ENCODE data around the gene RAB11FIP2. TPM values are rescaled to one million over a fixed set of nuclear protein-coding genes. Genes with fewer than 3 reads are reported as not detected.

The RAB11FIP2 gene
- total RNA-seq, 1 donor from 2014 or later: 17.4 TPM

- H3K27ac Mint-ChIP-seq (ENCODE audit: unreplicated experiment): no peak overlapping the region
- no peaks in the 10 kb centered on the region for H3K36me3 Mint-ChIP-seq (ENCODE audit: low read depth, unreplicated experiment)
- H3K9ac ChIP-seq (ENCODE audit: low read length): no peak overlapping the region
- FAIRE-seq (no peak), DNase-seq (ENCODE audit: low read depth) (no peak)
- no peaks in the 10 kb centered on the region for H3K9me3 Mint-ChIP-seq (ENCODE audit: unreplicated experiment)
- H3K4me1 Mint-ChIP-seq (ENCODE audit: low read depth, unreplicated experiment): peaks cover under 1% of the 10 kb centered on the region
- no peak for TF ChIP-seq EZH2 (IDR thresholded peaks at IDR 0.05; ENCODE audit: insufficient read depth, low read length)
- no peak for TF ChIP-seq CTCF (IDR thresholded peaks at IDR 0.05; ENCODE audit: insufficient read depth, low read depth, low read length)
- H3K4me1 ChIP-seq (ENCODE audit: insufficient read depth, low read length): no peaks in the 10 kb centered on the region
- H3K9me3 ChIP-seq (ENCODE audit: insufficient read depth, low read depth, low read length): no peaks in the 10 kb centered on the region
- no peaks in the 10 kb centered on the region for H3K27me3 ChIP-seq (ENCODE audit: insufficient read depth, low read length)
- H4K20me1 ChIP-seq (ENCODE audit: insufficient read depth, low read length): no peaks in the 10 kb centered on the region
- H3K27ac ChIP-seq (ENCODE audit: low read depth, low read length): no peak overlapping the region
- H3K4me2 ChIP-seq (ENCODE audit: low read length): no peak overlapping the region
- H3K79me2 ChIP-seq (ENCODE audit: insufficient read depth, low read length): no peaks in the 10 kb centered on the region
- H3K4me3 Mint-ChIP-seq (ENCODE audit: unreplicated experiment): no peak overlapping the region
- no peaks in the 10 kb centered on the region for H3K36me3 ChIP-seq (ENCODE audit: insufficient read depth, low read length)
- H3K27me3 Mint-ChIP-seq (ENCODE audit: low read depth, unreplicated experiment): peaks cover 4% of the 10 kb centered on the region
- no peak overlapping the region for H3K4me3 ChIP-seq (ENCODE audit: insufficient read depth, low read depth, low read length)
- no peak overlapping the region for H2AFZ ChIP-seq (ENCODE audit: low read depth, low read length)
Observed at GRCh38 chr10:117972168-117972837, 74.4 kb downstream of the RAB11FIP2 start.

DNA sequence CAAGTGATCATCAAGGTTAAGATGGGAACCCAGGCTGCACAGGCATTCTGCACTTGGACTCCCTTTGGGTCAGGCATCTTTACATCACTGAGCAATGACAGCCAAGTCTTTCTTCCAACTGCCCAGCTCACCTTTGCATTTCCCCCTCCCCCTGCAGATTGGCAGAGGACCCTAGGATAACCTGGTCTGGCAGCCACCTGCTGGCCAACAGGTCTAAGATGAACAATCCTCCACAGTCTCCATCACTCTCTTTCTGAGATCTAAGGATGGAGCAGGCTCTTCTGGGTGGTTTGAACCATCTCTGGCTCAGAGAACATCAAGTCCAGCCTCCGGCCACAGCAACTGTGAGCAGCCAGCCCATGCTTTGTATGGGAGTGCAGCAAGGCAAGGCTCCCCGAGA lies 75.8 kb downstream of the RAB11FIP2 start:
- Mint-ChIP-seq H3K27me3 (ENCODE audit: low read depth, unreplicated experiment) (peaks cover 4% of the 10 kb centered on the region), H3K27ac (ENCODE audit: unreplicated experiment) (no peak overlapping the region), H3K4me1 (ENCODE audit: low read depth, unreplicated experiment) (peaks cover 5% of the 10 kb centered on the region), H3K4me3 (ENCODE audit: unreplicated experiment) (no peak overlapping the region), H3K9me3 (ENCODE audit: unreplicated experiment) (no peaks in the 10 kb centered on the region), H3K36me3 (ENCODE audit: low read depth, unreplicated experiment) (no peaks in the 10 kb centered on the region)
- DNase-seq (ENCODE audit: low read depth) (no peak), FAIRE-seq (no peak)
- Histone ChIP-seq H3K27ac (ENCODE audit: low read depth, low read length) (no peak overlapping the region), H3K4me2 (ENCODE audit: low read length) (no peak overlapping the region), H3K79me2 (ENCODE audit: insufficient read depth, low read length) (no peaks in the 10 kb centered on the region), H2AFZ (ENCODE audit: low read depth, low read length) (no peak overlapping the region), H3K9ac (ENCODE audit: low read length) (no peak overlapping the region), H4K20me1 (ENCODE audit: insufficient read depth, low read length) (no peaks in the 10 kb centered on the region), H3K36me3 (ENCODE audit: insufficient read depth, low read length) (no peaks in the 10 kb centered on the region), H3K27me3 (ENCODE audit: insufficient read depth, low read length) (no peaks in the 10 kb centered on the region), H3K9me3 (ENCODE audit: insufficient read depth, low read depth, low read length) (no peaks in the 10 kb centered on the region), H3K4me1 (ENCODE audit: insufficient read depth, low read length) (no peaks in the 10 kb centered on the region), H3K4me3 (ENCODE audit: insufficient read depth, low read depth, low read length) (no peak overlapping the region)
- no peak for TF ChIP-seq EZH2 (IDR thresholded peaks at IDR 0.05; ENCODE audit: insufficient read depth, low read length)
- TF ChIP-seq CTCF (IDR thresholded peaks at IDR 0.05; ENCODE audit: insufficient read depth, low read depth, low read length): no peak

DNA sequence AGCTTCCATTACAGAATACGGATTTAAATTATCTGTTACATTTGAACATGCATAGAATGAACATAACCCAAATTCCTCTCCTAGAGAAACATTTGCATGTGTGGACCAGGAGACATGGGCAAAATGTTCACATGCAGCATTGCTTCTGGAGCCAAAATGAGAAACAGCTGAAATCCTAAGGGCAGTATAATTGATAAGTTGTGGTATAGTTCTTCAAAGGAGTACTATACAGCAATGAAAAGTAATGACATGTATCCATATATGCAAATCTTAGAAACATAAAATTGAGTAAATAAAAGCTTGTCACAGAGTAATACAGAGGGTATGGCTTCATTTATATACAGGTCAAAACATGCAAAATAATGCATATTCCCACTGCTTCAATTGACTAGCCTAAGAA lies 77.1 kb downstream of the RAB11FIP2 start:
- Histone ChIP-seq H3K9me3 (ENCODE audit: insufficient read depth, low read depth, low read length) (no peaks in the 10 kb centered on the region), H3K9ac (ENCODE audit: low read length) (no peak overlapping the region), H3K79me2 (ENCODE audit: insufficient read depth, low read length) (no peaks in the 10 kb centered on the region), H3K4me3 (ENCODE audit: insufficient read depth, low read depth, low read length) (no peak overlapping the region), H3K27me3 (ENCODE audit: insufficient read depth, low read length) (no peaks in the 10 kb centered on the region), H3K4me1 (ENCODE audit: insufficient read depth, low read length) (no peaks in the 10 kb centered on the region), H3K36me3 (ENCODE audit: insufficient read depth, low read length) (no peaks in the 10 kb centered on the region), H3K4me2 (ENCODE audit: low read length) (no peak overlapping the region), H4K20me1 (ENCODE audit: insufficient read depth, low read length) (no peaks in the 10 kb centered on the region), H3K27ac (ENCODE audit: low read depth, low read length) (no peak overlapping the region), H2AFZ (ENCODE audit: low read depth, low read length) (no peak overlapping the region)
- DNase-seq (ENCODE audit: low read depth): no peak
- H3K4me1 Mint-ChIP-seq (ENCODE audit: low read depth, unreplicated experiment): peaks cover 5% of the 10 kb centered on the region
- FAIRE-seq: no peak
- no peak overlapping the region for H3K4me3 Mint-ChIP-seq (ENCODE audit: unreplicated experiment)
- H3K27me3 Mint-ChIP-seq (ENCODE audit: low read depth, unreplicated experiment): peaks cover 4% of the 10 kb centered on the region
- no peak overlapping the region for H3K27ac Mint-ChIP-seq (ENCODE audit: unreplicated experiment)
- H3K9me3 Mint-ChIP-seq (ENCODE audit: unreplicated experiment): no peaks in the 10 kb centered on the region
- no peaks in the 10 kb centered on the region for H3K36me3 Mint-ChIP-seq (ENCODE audit: low read depth, unreplicated experiment)
- TF ChIP-seq CTCF (IDR thresholded peaks at IDR 0.05; ENCODE audit: insufficient read depth, low read depth, low read length) (no peak), EZH2 (IDR thresholded peaks at IDR 0.05; ENCODE audit: insufficient read depth, low read length) (no peak)

Measured in astrocyte (in vitro differentiated cells and primary cell).